Suprapubic skin (tissue), 4 donors: ENCODE measurements around the gene GNA12.

Source experiments
- POLR2A ChIP-seq, 2 donors: fragments of 450-650 bp; IDR thresholded peaks; one replicate each; pipeline ENCODE4 v1.6.1; 2017; ENCODE audit warnings: antibody characterized with exemption in 2 of 2, mild to moderate bottlenecking in 2 of 2, moderate library complexity in 2 of 2
- POLR2AphosphoS5 ChIP-seq, 3 donors: sonication (generic); formaldehyde crosslinking; IDR thresholded peaks; one replicate each; pipeline ENCODE4 v1.6.1; 2017; ENCODE audit warnings: antibody characterized with exemption in 3 of 3
- TF ChIP-seq, protein P1 (sequence below), 2 donors: fragments of 200-600 bp in 1 of 2; fragments of 450-650 bp in 1 of 2; sonication (generic) in 1 of 2; IDR thresholded peaks; one replicate each; pipeline ENCODE4 v1.5.1; 2016 to 2019; ENCODE audit warnings: antibody characterized with exemption in 2 of 2, mild to moderate bottlenecking in 1 of 2, moderate library complexity in 1 of 2

DNA sequence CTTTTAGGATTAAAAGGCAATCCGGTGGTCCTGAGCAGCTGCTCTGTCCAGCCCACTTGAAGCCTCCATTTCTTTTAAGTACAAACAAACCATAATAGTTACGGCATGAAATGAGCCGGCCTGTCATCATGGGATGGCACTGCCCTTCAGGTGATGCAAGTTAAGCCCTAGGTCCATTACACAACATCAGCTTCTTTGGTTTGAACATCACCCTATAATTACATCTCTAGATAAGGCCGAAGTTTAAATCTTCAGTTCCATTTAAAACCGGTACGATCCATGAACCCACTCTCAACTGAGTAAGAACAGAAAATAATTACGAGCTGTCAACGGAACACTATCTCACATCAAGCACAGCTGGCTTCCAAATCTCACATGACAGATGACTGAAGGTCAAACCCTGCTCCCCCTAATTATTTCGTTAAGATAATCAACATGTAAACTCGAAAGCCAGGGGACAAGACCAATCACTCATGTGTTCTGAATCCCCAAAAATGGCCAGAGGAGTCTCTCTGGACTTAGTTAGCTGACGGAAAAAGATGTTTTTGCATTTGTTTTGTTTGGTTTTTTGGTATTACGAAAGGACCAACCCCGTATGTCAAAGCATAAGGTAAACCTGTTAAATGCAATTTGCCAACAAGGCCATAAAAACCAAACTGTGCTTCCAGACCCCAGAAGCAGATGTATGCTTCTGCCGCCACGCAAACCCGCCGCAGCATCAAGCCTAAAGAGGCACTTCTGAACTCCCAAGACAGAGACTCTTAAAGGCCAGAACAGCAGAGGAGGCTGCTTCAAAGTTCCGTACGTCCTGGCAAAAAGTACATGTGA lies 10.8 kb downstream of the GNA12 start:
- no peak for TF ChIP-seq POLR2A (IDR thresholded peaks at IDR 0.05)
- TF ChIP-seq, protein P1, sequence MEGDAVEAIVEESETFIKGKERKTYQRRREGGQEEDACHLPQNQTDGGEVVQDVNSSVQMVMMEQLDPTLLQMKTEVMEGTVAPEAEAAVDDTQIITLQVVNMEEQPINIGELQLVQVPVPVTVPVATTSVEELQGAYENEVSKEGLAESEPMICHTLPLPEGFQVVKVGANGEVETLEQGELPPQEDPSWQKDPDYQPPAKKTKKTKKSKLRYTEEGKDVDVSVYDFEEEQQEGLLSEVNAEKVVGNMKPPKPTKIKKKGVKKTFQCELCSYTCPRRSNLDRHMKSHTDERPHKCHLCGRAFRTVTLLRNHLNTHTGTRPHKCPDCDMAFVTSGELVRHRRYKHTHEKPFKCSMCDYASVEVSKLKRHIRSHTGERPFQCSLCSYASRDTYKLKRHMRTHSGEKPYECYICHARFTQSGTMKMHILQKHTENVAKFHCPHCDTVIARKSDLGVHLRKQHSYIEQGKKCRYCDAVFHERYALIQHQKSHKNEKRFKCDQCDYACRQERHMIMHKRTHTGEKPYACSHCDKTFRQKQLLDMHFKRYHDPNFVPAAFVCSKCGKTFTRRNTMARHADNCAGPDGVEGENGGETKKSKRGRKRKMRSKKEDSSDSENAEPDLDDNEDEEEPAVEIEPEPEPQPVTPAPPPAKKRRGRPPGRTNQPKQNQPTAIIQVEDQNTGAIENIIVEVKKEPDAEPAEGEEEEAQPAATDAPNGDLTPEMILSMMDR (IDR thresholded peaks at IDR 0.05): no peak
- TF ChIP-seq POLR2AphosphoS5 (IDR thresholded peaks at IDR 0.05): no peak
